HEK293T (cell line): ENCODE data around the gene STXBP4.

Experiments
- ARNT ChIP-seq: fragments of 450-650 bp; IDR thresholded peaks from 2 replicates; pipeline ENCODE4 v1.6.1; 2017; ENCODE audit warnings: mild to moderate bottlenecking
- ELF4 ChIP-seq: fragments of 450-650 bp; IDR thresholded peaks from 2 replicates; pipeline ENCODE4 v1.6.1; 2017; ENCODE audit warnings: antibody characterized with exemption
- FOXA1 ChIP-seq: fragments of 450-650 bp; IDR thresholded peaks from 2 replicates; pipeline ENCODE4 v1.6.1; 2016; ENCODE audit warnings: mild to moderate bottlenecking
- FOXK2 ChIP-seq: fragments of 450-650 bp; IDR thresholded peaks from 2 replicates; pipeline ENCODE4 v1.6.1; 2016; ENCODE audit warnings: mild to moderate bottlenecking
- FOXM1 ChIP-seq: fragments of 450-650 bp; IDR thresholded peaks from 2 replicates; pipeline ENCODE4 v1.6.1; 2017; ENCODE audit warnings: mild to moderate bottlenecking, borderline replicate concordance
- LEF1 ChIP-seq: fragments of 450-650 bp; IDR thresholded peaks from 2 replicates; pipeline ENCODE4 v1.6.1; 2017; ENCODE audit warnings: mild to moderate bottlenecking, borderline replicate concordance
- SP1 ChIP-seq: fragments of 450-650 bp; IDR thresholded peaks from 2 replicates; pipeline ENCODE4 v1.6.1; 2017
- SUZ12 ChIP-seq: fragments of 450-650 bp; IDR thresholded peaks from 2 replicates; pipeline ENCODE4 v1.6.1; 2016; ENCODE audit warnings: mild to moderate bottlenecking
- TARDBP ChIP-seq: fragments of 450-650 bp; IDR thresholded peaks from 2 replicates; pipeline ENCODE4 v1.6.1; 2016

GRCh38 chr17:54976316-54976715, 7.8 kb downstream of the STXBP4 start:
- TF ChIP-seq ELF4 (no peak), TARDBP (no peak), FOXK2 (no peak), LEF1 (no peak), FOXA1 (no peak), ARNT (no peak), SP1 (no peak), FOXM1 (no peak), SUZ12 (no peak)
